HAP-1 (cell line): Measurements from ENCODE around the gene CPEB4.

ENCODE experiments used
- DNase-seq, 2 experiments: peaks; one replicate each; pipeline ENCODE4 v3.0.0-alpha.2; 2016 to 2020; ENCODE audit warnings: low spot score in 2 of 2
- H3K27me3 ChIP-seq: fragments of 250-450 bp; sonication (Bioruptor Pico); 2 replicates; pipeline ENCODE4 v1.5.1; 2020; ENCODE audit warnings: low read depth, mild to moderate bottlenecking, moderate library complexity
- H3K36me3 ChIP-seq: fragments of 250-450 bp; sonication (Bioruptor Pico); replicated peaks from 2 replicates; pipeline ENCODE4 v1.5.1; 2020; ENCODE audit warnings: mild to moderate bottlenecking
- H3K4me1 ChIP-seq: fragments of 250-450 bp; sonication (Bioruptor Pico); 2 replicates; pipeline ENCODE4 v1.5.1; 2020; ENCODE audit warnings: mild to moderate bottlenecking
- H3K4me3 ChIP-seq: fragments of 250-450 bp; sonication (Bioruptor Pico); 2 replicates; pipeline ENCODE4 v1.5.1; 2020; ENCODE audit warnings: mild to moderate bottlenecking, moderate library complexity
- H3K9me3 ChIP-seq: fragments of 250-450 bp; sonication (Bioruptor Pico); 2 replicates; pipeline ENCODE4 v1.5.1; 2020; ENCODE audit warnings: mild to moderate bottlenecking, moderate library complexity
- in situ Hi-C: fragments of 300-500 bp; cut with MboI; formaldehyde crosslinking; loops from 3 replicates; pipeline ENCODE4 v1.14.3; 2020; ENCODE audit warnings: low sequenced_read_pairs, inconsistent platforms, mixed read lengths

The CPEB4 gene

GRCh38 chr5:173903396-173904140 lies 15.4 kb downstream of the CPEB4 start:
- H3K9me3 ChIP-seq, result no peaks in the 10 kb centered on the region
- no peaks in the 10 kb centered on the region for H3K27me3 ChIP-seq
- H3K36me3 ChIP-seq, result no peaks in the 10 kb centered on the region
- DNase-seq, result no peak
- in situ Hi-C loops, result no loop called here
- peaks cover 4% of the 10 kb centered on the region for H3K4me1 ChIP-seq
- no peak overlapping the region for H3K4me3 ChIP-seq

GRCh38 chr5:173904151-173904550 lies 16.0 kb downstream of the CPEB4 start:
- H3K4me3 ChIP-seq, result no peak overlapping the region
- H3K4me1 ChIP-seq, result peaks cover 4% of the 10 kb centered on the region

GRCh38 chr5:173907284-173907683 lies 19.1 kb downstream of the CPEB4 start:
- Histone ChIP-seq H3K9me3 (no peaks in the 10 kb centered on the region), H3K27me3 (no peaks in the 10 kb centered on the region), H3K4me3 (no peak overlapping the region), H3K36me3 (no peaks in the 10 kb centered on the region), H3K4me1 (peaks cover 4% of the 10 kb centered on the region)
- in situ Hi-C loops, result no loop called here
- no peak for DNase-seq

More at GRCh38 chr5:173904151-173904550, 16.0 kb downstream of the CPEB4 start:
- Histone ChIP-seq H3K27me3 (no peaks in the 10 kb centered on the region), H3K9me3 (no peaks in the 10 kb centered on the region), H3K36me3 (no peaks in the 10 kb centered on the region)
- in situ Hi-C loops, result no loop called here
- no peak for DNase-seq

GRCh38 chr5:173907686-173908371 lies 19.7 kb downstream of the CPEB4 start:
- H3K4me1 ChIP-seq, result peaks cover 1% of the 10 kb centered on the region; the same call in 1 of the 2 replicates
- no peak for DNase-seq
- in situ Hi-C loops, result no loop called here
- H3K9me3 ChIP-seq, result no peaks in the 10 kb centered on the region
- H3K36me3 ChIP-seq, result no peaks in the 10 kb centered on the region
- H3K27me3 ChIP-seq, result no peaks in the 10 kb centered on the region
- H3K4me3 ChIP-seq, result no peak overlapping the region

GRCh38 chr5:173909199-173909598 lies 21.1 kb downstream of the CPEB4 start:
- Histone ChIP-seq H3K4me3 (no peak overlapping the region), H3K27me3 (no peaks in the 10 kb centered on the region), H3K36me3 (no peaks in the 10 kb centered on the region), H3K9me3 (no peaks in the 10 kb centered on the region), H3K4me1 (no peaks in the 10 kb centered on the region)
- no peak for DNase-seq
- in situ Hi-C loops, result no loop called here

- Histone ChIP-seq H3K27me3 (no peaks in the 10 kb centered on the region), H3K4me1 (no peaks in the 10 kb centered on the region)
- no peak for DNase-seq
These were observed 22.1 kb downstream of the CPEB4 start for GRCh38 chr5:173910215-173910614.

GRCh38 chr5:173911623-173912022 lies 23.5 kb downstream of the CPEB4 start:
- no peaks in the 10 kb centered on the region for H3K4me1 ChIP-seq
- no peaks in the 10 kb centered on the region for H3K36me3 ChIP-seq
- in situ Hi-C loops, result no loop called here

More at GRCh38 chr5:173910215-173910614, 22.1 kb downstream of the CPEB4 start:
- in situ Hi-C loops, result no loop called here
- Histone ChIP-seq H3K9me3 (no peaks in the 10 kb centered on the region), H3K36me3 (no peaks in the 10 kb centered on the region), H3K4me3 (no peak overlapping the region)

GRCh38 chr5:173913686-173914321 lies 25.7 kb downstream of the CPEB4 start:
- H3K27me3 ChIP-seq, result no peaks in the 10 kb centered on the region
- H3K4me3 ChIP-seq, result no peak overlapping the region
- in situ Hi-C loops, result no loop called here
- H3K4me1 ChIP-seq, result peaks cover 6% of the 10 kb centered on the region
- DNase-seq, result no peak
- no peaks in the 10 kb centered on the region for H3K9me3 ChIP-seq
- H3K36me3 ChIP-seq, result no peaks in the 10 kb centered on the region

More at GRCh38 chr5:173911623-173912022, 23.5 kb downstream of the CPEB4 start:
- Histone ChIP-seq H3K27me3 (no peaks in the 10 kb centered on the region), H3K4me3 (no peak overlapping the region), H3K9me3 (no peaks in the 10 kb centered on the region)
- DNase-seq, result no peak

- Histone ChIP-seq H3K4me3 (no peak overlapping the region), H3K4me1 (peaks cover 23% of the 10 kb centered on the region), H3K27me3 (no peaks in the 10 kb centered on the region), H3K36me3 (no peaks in the 10 kb centered on the region), H3K9me3 (no peaks in the 10 kb centered on the region)
- no peak for DNase-seq
- in situ Hi-C loops, result no loop called here
These were observed 27.3 kb downstream of the CPEB4 start for GRCh38 chr5:173915310-173916014.

- no peak for DNase-seq
- Histone ChIP-seq H3K27me3 (no peaks in the 10 kb centered on the region), H3K4me1 (peaks cover 23% of the 10 kb centered on the region), H3K4me3 (no peak overlapping the region), H3K36me3 (no peaks in the 10 kb centered on the region), H3K9me3 (no peaks in the 10 kb centered on the region)
- in situ Hi-C loops, result no loop called here
These were observed 28.1 kb downstream of the CPEB4 start for GRCh38 chr5:173916233-173916632.

- H3K36me3 ChIP-seq, result no peaks in the 10 kb centered on the region
- peaks cover 23% of the 10 kb centered on the region for H3K4me1 ChIP-seq
- in situ Hi-C loops, result no loop called here
- H3K27me3 ChIP-seq, result no peaks in the 10 kb centered on the region
- H3K9me3 ChIP-seq, result no peaks in the 10 kb centered on the region
- peak; percentile 63 to 72 for DNase-seq
- peak overlapping the region; percentile 28 for H3K4me3 ChIP-seq
These were observed 29.9 kb downstream of the CPEB4 start for GRCh38 chr5:173917788-173918786.

GRCh38 chr5:173919443-173919842 lies 31.3 kb downstream of the CPEB4 start:
- H3K27me3 ChIP-seq, result no peaks in the 10 kb centered on the region
- peak in 1 of 2 experiments; percentile 30 for DNase-seq
- H3K4me1 ChIP-seq, result peaks cover 23% of the 10 kb centered on the region
- no peaks in the 10 kb centered on the region for H3K9me3 ChIP-seq
- H3K4me3 ChIP-seq, result no peak overlapping the region
- in situ Hi-C loops, result no loop called here
- H3K36me3 ChIP-seq, result no peaks in the 10 kb centered on the region
